K562 (cell line): ENCODE results near the gene JAKMIP1. TPM values are rescaled to one million over a fixed set of nuclear protein-coding genes. Genes with fewer than 3 reads are reported as not detected.

Source experiments
- ATAC-seq: fragments of 200-7000 bp; cut with Tn5 transposase; 3 replicates; pipeline ENCODE4 v1.9.1; 2020; ENCODE audit warnings: moderate library complexity
- BruUV-seq: library from RNA; stranded (reverse); fragments of 400-500 nt; replicated peaks from 2 replicates; lab custom pipeline; 2021; lab: Mats Ljungman, UMichigan
- CTCF ChIA-PET: fragments of 300-600 bp; formaldehyde crosslinking; extraction: SDS; loops from one replicate; lab custom pipeline; 2021; ENCODE audit warnings: low intra/inter-chr PET ratio; lab: Yijun Ruan, JAX
- POLR2A ChIA-PET: fragments of 300-600, 350-650 bp; sonication (Branson Sonifier 250); formaldehyde crosslinking; extraction: SDS; loops from one replicate; lab custom pipeline; 2021; ENCODE audit warnings: antibody characterized with exemption, inconsistent platforms; lab: Yijun Ruan, JAX
- DNase-seq, 4 experiments: peaks; one replicate each; pipeline versions ENCODE4 v3.0.0 to v3.0.0-alpha.2; 2011 to 2018; ENCODE audit warnings: low spot score in 3 of 4, mixed read lengths in 3 of 4; ENCODE audit errors: extremely low read depth in 1 of 4
- FAIRE-seq: peaks from 2 replicates; lab custom pipeline; 2011; peaks lifted over from hg19 to GRCh38; lab: Jason Lieb, UNC
- H2AFZ ChIP-seq: 2 replicates; pipeline ENCODE4 v1.6.0; 2011; ENCODE audit warnings: low read depth, low read length, control low read depth, inconsistent platforms
- H3K27ac ChIP-seq: fragments of 200-600 bp; 3 replicates; pipeline ENCODE4 v1.8.0; 2011; ENCODE audit warnings: low read depth, mild to moderate bottlenecking, control low read depth, inconsistent platforms, low read length, moderate library complexity, mixed read lengths; ENCODE audit errors: extremely low read depth
- H3K27me3 ChIP-seq, 2 experiments: fragments of 300-600 bp in 1 of 2; 2 replicates in 1 of 2; 3 replicates in 1 of 2; pipeline versions ENCODE4 v1.6.0 to v1.8.0; 2011; ENCODE audit warnings: inconsistent platforms in 2 of 2, low read length in 2 of 2, mild to moderate bottlenecking in 1 of 2, mixed read lengths in 1 of 2, moderate library complexity in 1 of 2; ENCODE audit not compliant: control insufficient read depth in 2 of 2, insufficient read depth in 2 of 2
- H3K36me3 ChIP-seq: fragments of 300-600 bp; 3 replicates; pipeline ENCODE4 v1.8.0; 2011; ENCODE audit warnings: mild to moderate bottlenecking, low read length, inconsistent platforms; ENCODE audit not compliant: control insufficient read depth, insufficient read depth
- H3K4me1 ChIP-seq, 2 experiments: fragments of 200-600 bp in 1 of 2; replicated peaks in 1 of 2; 2 replicates in 1 of 2; 3 replicates in 1 of 2; pipeline versions ENCODE4 v1.5.1 to v1.8.0; 2011; ENCODE audit warnings: inconsistent platforms in 2 of 2, low read length in 2 of 2, mild to moderate bottlenecking in 1 of 2, mixed read lengths in 1 of 2, moderate library complexity in 1 of 2; ENCODE audit not compliant: control insufficient read depth in 2 of 2, insufficient read depth in 2 of 2
- H3K4me2 ChIP-seq: 2 replicates; pipeline ENCODE4 v1.6.1; 2011; ENCODE audit warnings: low read length, control low read depth, inconsistent platforms, mixed read lengths; ENCODE audit not compliant: insufficient read depth
- H3K4me3 ChIP-seq: fragments of 200-600 bp; sonication (generic), shearing (Covaris generic); 2 replicates; pipeline ENCODE4 v1.5.1; 2016; ENCODE audit warnings: control low read depth, inconsistent platforms
- H3K79me2 ChIP-seq: fragments of 200-600 bp; 3 replicates; pipeline ENCODE4 v1.8.0; 2011; ENCODE audit warnings: low read length, inconsistent platforms; ENCODE audit not compliant: control insufficient read depth, insufficient read depth
- H3K9ac ChIP-seq, 2 experiments: 2 replicates each; pipeline versions ENCODE4 v1.6.0 to v1.6.1; 2011; ENCODE audit warnings: low read depth in 2 of 2, low read length in 2 of 2, control low read depth in 1 of 2, inconsistent platforms in 1 of 2, mild to moderate bottlenecking in 1 of 2, mixed read lengths in 1 of 2; ENCODE audit not compliant: insufficient read depth in 1 of 2
- H3K9me1 ChIP-seq: one replicate; pipeline ENCODE4 v1.6.0; 2011; ENCODE audit warnings: inconsistent platforms, mild to moderate bottlenecking, low read length, moderate library complexity; ENCODE audit not compliant: control insufficient read depth, insufficient read depth
- H3K9me3 ChIP-seq: replicated peaks from 2 replicates; pipeline ENCODE4 v1.5.1; 2011; ENCODE audit warnings: low read depth, low read length, inconsistent platforms; ENCODE audit not compliant: control insufficient read depth, insufficient read depth
- H4K20me1 ChIP-seq: replicated peaks from 2 replicates; pipeline ENCODE4 v1.6.1; 2011; ENCODE audit warnings: low read length, inconsistent platforms, mixed read lengths; ENCODE audit not compliant: control insufficient read depth, insufficient read depth
- CSDE1 ChIP-seq, 2 experiments: fragments of 450-650 bp; IDR thresholded peaks; 2 replicates each; pipeline ENCODE4 v1.6.1; 2016; ENCODE audit warnings: mild to moderate bottlenecking in 1 of 2
- ESRRA ChIP-seq: fragments of 450-650 bp; IDR thresholded peaks from 2 replicates; pipeline ENCODE4 v1.6.1; 2014; ENCODE audit warnings: low read depth, mild to moderate bottlenecking, moderate library complexity, borderline replicate concordance
- JUNB ChIP-seq: fragments of 450-650 bp; formaldehyde crosslinking; conservative IDR thresholded peaks from 2 replicates; pipeline ENCODE4 v1.4.0; 2020; ENCODE audit warnings: mild to moderate bottlenecking
- KDM2B ChIP-seq: fragments of 250-450 bp; sonication (Bioruptor Pico); IDR thresholded peaks from 2 replicates; pipeline ENCODE4 v1.8.0; 2021; ENCODE audit warnings: mild to moderate bottlenecking, moderate library complexity
- LCOR ChIP-seq: sonication (generic); formaldehyde crosslinking; IDR thresholded peaks from 2 replicates; pipeline ENCODE4 v1.8.0; 2022; ENCODE audit warnings: mild to moderate bottlenecking, missing genetic modification reagents
- PHB2 ChIP-seq: fragments of 450-650 bp; IDR thresholded peaks from 2 replicates; pipeline ENCODE4 v1.6.1; 2017; ENCODE audit warnings: low read depth
- SIRT6 ChIP-seq: IDR thresholded peaks from one replicate; pipeline ENCODE4 v1.6.1; 2012; ENCODE audit warnings: low read depth, mild to moderate bottlenecking, control low read depth, inconsistent platforms, low read length, moderate library complexity
- SMC3 ChIP-seq: conservative IDR thresholded peaks from 2 replicates; pipeline ENCODE4 v1.6.1; 2011; ENCODE audit warnings: low read depth, low read length, improper control_type of control experiment; ENCODE audit not compliant: insufficient read depth
- TAF9B ChIP-seq: fragments of 450-650 bp; IDR thresholded peaks from 2 replicates; pipeline ENCODE4 v1.6.1; 2018; ENCODE audit warnings: mild to moderate bottlenecking; ENCODE audit not compliant: partially characterized antibody
- ZNF24 ChIP-seq: fragments of 450-650 bp; IDR thresholded peaks from 2 replicates; pipeline ENCODE4 v1.6.1; 2016
- WGBS: fragments of 100-300 bp; shearing (Covaris generic); methylation state at CpG from one replicate; pipeline ENCODE4 v1.1.6; 2016; ENCODE audit warnings: low coverage, mixed read lengths; ENCODE audit not compliant: insufficient coverage; ENCODE audit errors: missing lambda C conversion rate; 5-methylcytosine and 5-hydroxymethylcytosine counted together
- in situ Hi-C: fragments of 300-500 bp; cut with MboI; formaldehyde crosslinking; loops from 4 replicates; pipeline ENCODE4 v1.15.0; 2018; ENCODE audit warnings: inconsistent platforms, mixed read lengths
- intact Hi-C: fragments of 100-400 bp; cut with micrococcal nuclease; formaldehyde crosslinking; loops from 2 replicates; pipeline ENCODE4 v1.14.2; 2022
- polyA plus RNA-seq, 8 experiments: library from polyadenylated mRNA; depleted of rRNA in 4 of 8; stranded (reverse) in 5 of 8; unstranded in 3 of 8; fragments of >200 nt; fragmentation: Nextera tagmentation in 2 of 8; fragmentation: Illumina TruSeq in 1 of 8; extraction: Ambion mirVana in 2 of 8; extraction: Trizol in 1 of 8; gene quantifications; 2 replicates each; pipeline versions ENCODE4 v1.2.1 to v1.2.3, GENCODE V29; 2011 to 2014; ENCODE audit warnings: inconsistent platforms in 1 of 8, missing spikeins in 1 of 8
- total RNA-seq, 7 experiments: library from RNA; depleted of rRNA in 6 of 7; stranded (reverse); fragments of >200 nt in 6 of 7; fragmentation: Illumina TruSeq in 2 of 7; extraction: Trizol in 2 of 7; gene quantifications; 2 replicates each; pipeline versions ENCODE4 v1.2.1 to v1.2.3, GENCODE V29; 2011 to 2021; ENCODE audit warnings: low replicate concordance in 1 of 7
- TF ChIP-seq, protein P1 (sequence below): sonication (generic); formaldehyde crosslinking; IDR thresholded peaks from 2 replicates; pipeline ENCODE4 v1.8.1; 2023; ENCODE audit warnings: mild to moderate bottlenecking, missing genetic modification reagents, moderate library complexity
- TF ChIP-seq, protein P2 (sequence below): sonication (generic); formaldehyde crosslinking; IDR thresholded peaks from 2 replicates; pipeline ENCODE4 v1.8.0; 2022; ENCODE audit warnings: mild to moderate bottlenecking, low read depth, missing genetic modification reagents
- TF ChIP-seq, protein P3 (sequence below): sonication (generic); formaldehyde crosslinking; IDR thresholded peaks from 2 replicates; pipeline ENCODE4 v1.8.0; 2022; ENCODE audit warnings: mild to moderate bottlenecking, missing genetic modification reagents
- TF ChIP-seq, protein P4 (sequence below), 2 experiments: fragments of 450-650 bp in 1 of 2; sonication (generic) in 1 of 2; formaldehyde crosslinking; conservative IDR thresholded peaks; 2 replicates each; pipeline versions ENCODE4 v1.4.0 to v1.8.1; 2020 to 2022; ENCODE audit warnings: mild to moderate bottlenecking in 1 of 2, missing genetic modification reagents in 1 of 2

Gene JAKMIP1
- total and polyA plus RNA-seq, 9 of the 15 experiments (the other 6 are each of a cell fraction or from before 2014, with no cell fraction given): not detected

DNA sequence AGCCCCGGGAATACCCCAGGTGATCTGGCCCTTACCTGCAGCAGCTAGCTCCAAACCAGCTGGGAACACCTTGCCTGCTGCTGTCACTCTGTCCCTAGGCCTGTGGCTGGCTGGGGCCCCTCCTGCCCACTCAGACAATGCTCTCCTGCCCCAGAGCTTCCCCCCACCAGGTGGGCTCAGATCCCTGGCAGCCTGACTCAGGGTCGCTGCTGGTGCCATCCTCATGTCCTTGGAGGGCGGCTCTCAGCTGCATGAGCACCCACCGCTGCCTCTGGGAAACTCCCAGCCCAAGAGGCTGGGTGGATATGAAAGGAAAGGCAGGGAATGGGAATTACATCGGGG is 197.9 kb downstream of the JAKMIP1 start (continued):
- TF ChIP-seq, protein P1, sequence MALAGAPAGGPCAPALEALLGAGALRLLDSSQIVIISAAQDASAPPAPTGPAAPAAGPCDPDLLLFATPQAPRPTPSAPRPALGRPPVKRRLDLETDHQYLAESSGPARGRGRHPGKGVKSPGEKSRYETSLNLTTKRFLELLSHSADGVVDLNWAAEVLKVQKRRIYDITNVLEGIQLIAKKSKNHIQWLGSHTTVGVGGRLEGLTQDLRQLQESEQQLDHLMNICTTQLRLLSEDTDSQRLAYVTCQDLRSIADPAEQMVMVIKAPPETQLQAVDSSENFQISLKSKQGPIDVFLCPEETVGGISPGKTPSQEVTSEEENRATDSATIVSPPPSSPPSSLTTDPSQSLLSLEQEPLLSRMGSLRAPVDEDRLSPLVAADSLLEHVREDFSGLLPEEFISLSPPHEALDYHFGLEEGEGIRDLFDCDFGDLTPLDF (CRISPR knock-in tag): no peak
- TF ChIP-seq, protein P2, sequence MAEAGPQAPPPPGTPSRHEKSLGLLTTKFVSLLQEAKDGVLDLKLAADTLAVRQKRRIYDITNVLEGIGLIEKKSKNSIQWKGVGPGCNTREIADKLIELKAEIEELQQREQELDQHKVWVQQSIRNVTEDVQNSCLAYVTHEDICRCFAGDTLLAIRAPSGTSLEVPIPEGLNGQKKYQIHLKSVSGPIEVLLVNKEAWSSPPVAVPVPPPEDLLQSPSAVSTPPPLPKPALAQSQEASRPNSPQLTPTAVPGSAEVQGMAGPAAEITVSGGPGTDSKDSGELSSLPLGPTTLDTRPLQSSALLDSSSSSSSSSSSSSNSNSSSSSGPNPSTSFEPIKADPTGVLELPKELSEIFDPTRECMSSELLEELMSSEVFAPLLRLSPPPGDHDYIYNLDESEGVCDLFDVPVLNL (CRISPR knock-in tag): no peak
- TF ChIP-seq JUNB (no peak), TAF9B (no peak), ESRRA (no peak)

DNA sequence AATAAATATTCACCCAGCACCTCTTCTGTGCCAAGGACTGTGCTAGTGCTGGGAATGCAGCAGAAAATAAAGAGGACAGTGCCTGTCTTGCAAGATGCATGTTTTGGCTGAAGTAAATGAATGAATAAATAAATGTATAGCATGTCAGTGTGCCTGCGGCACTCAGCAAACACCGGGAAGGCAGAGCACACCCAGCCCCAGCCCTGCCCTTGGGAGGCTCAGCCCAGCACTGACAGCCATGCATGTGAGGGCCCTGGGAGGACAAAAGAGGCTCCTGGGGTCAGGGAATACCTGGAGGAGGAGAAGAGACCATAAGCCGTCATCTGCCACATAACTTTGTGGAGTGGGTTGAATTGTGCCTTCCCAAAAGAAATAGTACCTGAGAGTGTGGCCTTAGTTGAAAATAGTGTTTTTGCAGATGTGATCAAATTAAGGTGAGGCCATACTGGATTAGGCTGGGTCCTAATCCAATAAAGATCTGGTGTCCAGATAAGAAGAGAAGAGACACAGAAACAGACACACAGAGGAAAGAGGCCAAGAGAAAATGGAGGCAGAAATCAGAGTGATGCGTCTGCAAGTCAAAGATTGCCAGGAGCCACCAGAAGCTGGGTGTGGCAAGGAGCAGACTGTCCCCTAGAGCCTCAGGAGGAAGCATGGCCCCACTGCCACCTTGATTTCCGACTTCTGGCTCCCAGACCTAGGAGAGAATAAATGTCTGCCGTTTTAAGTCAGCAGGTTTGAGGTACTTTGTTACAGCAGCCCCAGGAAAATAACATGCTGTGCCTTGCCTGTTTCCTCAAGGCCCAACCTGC is 198.5 kb downstream of the JAKMIP1 start:
- POLR2A ChIA-PET: no interaction called here
- Histone ChIP-seq H3K9me1 (no peaks in the 10 kb centered on the region), H4K20me1 (no peaks in the 10 kb centered on the region; the same call in 1 of the 2 replicates), H3K9me3 (peaks cover 3% of the 10 kb centered on the region; the same call in 1 of the 2 replicates), H3K27me3 (no peaks in the 10 kb centered on the region; a peak in 2 of 5 replicates), H3K4me2 (no peak overlapping the region), H3K4me1 (no peaks in the 10 kb centered on the region), H3K27ac (no peak overlapping the region), H3K9ac (no peak overlapping the region), H3K79me2 (no peaks in the 10 kb centered on the region), H3K36me3 (no peaks in the 10 kb centered on the region)
- ATAC-seq (no peak), FAIRE-seq (no peak)
- CTCF ChIA-PET: no interaction called here
- intact Hi-C loops: no loop called here
- WGBS: 0% methylated on average over 6 of the region's 6 CpGs
- BruUV-seq: no TSS peak
- in situ Hi-C loops: no loop called here
- TF ChIP-seq, protein P3, sequence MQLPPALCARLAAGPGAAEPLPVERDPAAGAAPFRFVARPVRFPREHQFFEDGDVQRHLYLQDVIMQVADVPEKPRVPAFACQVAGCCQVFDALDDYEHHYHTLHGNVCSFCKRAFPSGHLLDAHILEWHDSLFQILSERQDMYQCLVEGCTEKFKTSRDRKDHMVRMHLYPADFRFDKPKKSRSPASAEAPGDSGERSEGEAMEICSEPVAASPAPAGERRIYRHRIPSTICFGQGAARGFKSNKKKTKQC: no peak
- TF ChIP-seq CSDE1 (IDR thresholded peaks at IDR 0.05): no peak
- no peak for TF ChIP-seq SMC3
- TF ChIP-seq, protein P4, sequence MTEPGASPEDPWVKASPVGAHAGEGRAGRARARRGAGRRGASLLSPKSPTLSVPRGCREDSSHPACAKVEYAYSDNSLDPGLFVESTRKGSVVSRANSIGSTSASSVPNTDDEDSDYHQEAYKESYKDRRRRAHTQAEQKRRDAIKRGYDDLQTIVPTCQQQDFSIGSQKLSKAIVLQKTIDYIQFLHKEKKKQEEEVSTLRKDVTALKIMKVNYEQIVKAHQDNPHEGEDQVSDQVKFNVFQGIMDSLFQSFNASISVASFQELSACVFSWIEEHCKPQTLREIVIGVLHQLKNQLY (CRISPR knock-in tag; conservative IDR thresholded peaks at IDR 0.05): no peak
- TF ChIP-seq SIRT6: no peak
- TF ChIP-seq PHB2: no peak
- no peak for TF ChIP-seq ZNF24
- TF ChIP-seq LCOR (CRISPR knock-in tag): no peak
- TF ChIP-seq KDM2B (CRISPR knock-in tag): no peak
- TF ChIP-seq TAF9B: no peak
- TF ChIP-seq, all 486 proteins: peak for 0
- H2AFZ ChIP-seq: no peak overlapping the region
- H3K4me3 ChIP-seq: no peak overlapping the region
- no peak for DNase-seq
